H1 (cell line): ENCODE measurements around the gene PMPCB. TPM values are rescaled to one million over a fixed set of nuclear protein-coding genes. Genes with fewer than 3 reads are reported as not detected.

ENCODE experiments used
- CBX5 ChIP-seq: fragments of 300-800, 300-1000 bp; sonication (generic); IDR thresholded peaks from 2 replicates; pipeline ENCODE4 v1.7.1; 2016; ENCODE audit warnings: antibody characterized with exemption, low read length, low read depth
- CHD7 ChIP-seq: fragments of 300-600 bp; sonication (generic); IDR thresholded peaks from 2 replicates; pipeline ENCODE4 v1.7.1; 2012; ENCODE audit warnings: low read length, moderate library complexity, mild to moderate bottlenecking, inconsistent platforms; ENCODE audit not compliant: insufficient replicate concordance
- CTBP2 ChIP-seq: IDR thresholded peaks from 2 replicates; pipeline ENCODE4 v1.7.0; 2011; ENCODE audit warnings: borderline replicate concordance, mild to moderate bottlenecking, moderate library complexity, mixed read lengths, low read length; ENCODE audit not compliant: insufficient read depth, insufficient read length
- KDM1A ChIP-seq: fragments of 200-600, 300-600 bp; sonication (generic); IDR thresholded peaks from 2 replicates; pipeline ENCODE4 v1.7.1; 2016; ENCODE audit warnings: mild to moderate bottlenecking, low read length, borderline replicate concordance
- KDM5A ChIP-seq: fragments of 200-600 bp; IDR thresholded peaks from 2 replicates; pipeline ENCODE4 v1.7.1; 2012; ENCODE audit warnings: mild to moderate bottlenecking, low read length, inconsistent platforms, mixed read lengths
- POU5F1 ChIP-seq: IDR thresholded peaks from 2 replicates; pipeline ENCODE4 v1.6.1; 2011; ENCODE audit warnings: low read depth, mild to moderate bottlenecking, low read length, moderate library complexity
- SP1 ChIP-seq: IDR thresholded peaks from 2 replicates; pipeline ENCODE4 v1.6.1; 2011; ENCODE audit warnings: low read depth, low read length
- SRF ChIP-seq: IDR thresholded peaks from 2 replicates; pipeline ENCODE4 v1.6.1; 2011; ENCODE audit warnings: mild to moderate bottlenecking, low read depth, low read length, moderate library complexity
- TAF7 ChIP-seq: optimal IDR thresholded peaks from 2 replicates; pipeline ENCODE3; 2011; ENCODE audit warnings: low read depth, mild to moderate bottlenecking, inconsistent platforms, low read length, moderate library complexity, borderline replicate concordance
- TBP ChIP-seq: IDR thresholded peaks from 2 replicates; pipeline ENCODE4 v1.6.1; 2011; ENCODE audit warnings: low read depth, low read length, improper control_type of control experiment
- TEAD4 ChIP-seq: IDR thresholded peaks from 2 replicates; pipeline ENCODE4 v1.6.1; 2012; ENCODE audit warnings: low read depth, low read length, inconsistent platforms, mixed read lengths
- polyA plus RNA-seq, 7 experiments: library from polyadenylated mRNA; depleted of rRNA in 3 of 7; stranded (reverse) in 5 of 7; unstranded in 2 of 7; fragments of >200 nt in 5 of 7; fragments of 200-250 nt in 2 of 7; gene quantifications; 1 replicate in 5 of 7; 2 replicates in 1 of 7; 4 replicates in 1 of 7; pipeline versions ENCODE4 v1.2.1 to v1.2.3, GENCODE V29; 2011 to 2013; ENCODE audit warnings: missing spikeins in 2 of 7, mixed read lengths in 2 of 7
- total RNA-seq: library from RNA; stranded (reverse); fragmentation: NEBNext Ultra II Directional; extraction: Animal tissue kit (Norgen Biotek cat#: 25700); gene quantifications from 2 replicates; pipeline ENCODE4 v1.2.1, GENCODE V29; 2021

Gene PMPCB
- total and polyA plus RNA-seq, 2 of the 8 experiments (the other 6 are each of a cell fraction or from before 2014, with no cell fraction given) = 60.6 to 83.5 TPM

- TF ChIP-seq POU5F1 (no peak), TEAD4 (no peak), SRF (no peak), TAF7 (peak; percentile 83), KDM1A (no peak), CTBP2 (no peak), TBP (peak; percentile 80), CBX5 (no peak), KDM5A (peak; percentile 84; the same call in 1 of the 2 replicates), CHD7 (no peak), SP1 (0 out of 2 replicates have a peak, but pooled peaks have one; percentile 35)
Measured at GRCh38 chr7:103347507-103348267, 50.5 kb downstream of the PMPCB start, which contains the start of gene PSMC2 (continued).
